ENCODE data around the gene GPC1.
"Not testable (repeated sequence)": the region's sequence is repeated elsewhere in the genome, so short reads cannot be mapped to it uniquely, and the experiment has no call there.

GPC1 gene, protein sequence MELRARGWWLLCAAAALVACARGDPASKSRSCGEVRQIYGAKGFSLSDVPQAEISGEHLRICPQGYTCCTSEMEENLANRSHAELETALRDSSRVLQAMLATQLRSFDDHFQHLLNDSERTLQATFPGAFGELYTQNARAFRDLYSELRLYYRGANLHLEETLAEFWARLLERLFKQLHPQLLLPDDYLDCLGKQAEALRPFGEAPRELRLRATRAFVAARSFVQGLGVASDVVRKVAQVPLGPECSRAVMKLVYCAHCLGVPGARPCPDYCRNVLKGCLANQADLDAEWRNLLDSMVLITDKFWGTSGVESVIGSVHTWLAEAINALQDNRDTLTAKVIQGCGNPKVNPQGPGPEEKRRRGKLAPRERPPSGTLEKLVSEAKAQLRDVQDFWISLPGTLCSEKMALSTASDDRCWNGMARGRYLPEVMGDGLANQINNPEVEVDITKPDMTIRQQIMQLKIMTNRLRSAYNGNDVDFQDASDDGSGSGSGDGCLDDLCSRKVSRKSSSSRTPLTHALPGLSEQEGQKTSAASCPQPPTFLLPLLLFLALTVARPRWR

DNA sequence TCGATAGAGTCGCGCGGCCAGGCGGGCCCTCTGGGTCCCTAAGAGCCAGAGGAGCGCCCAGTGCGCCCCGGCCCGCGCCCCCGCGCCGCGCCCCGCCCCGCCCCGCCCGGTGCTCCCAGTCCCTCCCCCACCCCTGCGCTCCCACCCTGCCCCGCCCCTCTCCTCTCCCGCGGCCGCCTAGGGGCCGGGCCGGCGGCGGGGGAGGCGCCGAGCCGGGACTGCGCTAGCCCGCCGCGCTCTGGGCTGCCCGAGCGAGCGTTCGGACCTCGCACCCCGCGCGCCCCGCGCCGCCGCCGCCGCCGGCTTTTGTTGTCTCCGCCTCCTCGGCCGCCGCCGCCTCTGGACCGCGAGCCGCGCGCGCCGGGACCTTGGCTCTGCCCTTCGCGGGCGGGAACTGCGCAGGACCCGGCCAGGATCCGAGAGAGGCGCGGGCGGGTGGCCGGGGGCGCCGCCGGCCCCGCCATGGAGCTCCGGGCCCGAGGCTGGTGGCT is at the start of gene GPC1:
GPC1 (plus strand) TSS at position 207 of the 491 bp plus-strand sequence; CDS start at position 463, 256 bp downstream.
- Histone ChIP-seq H3K27me3 (ENCODE audit: control insufficient read depth in 1 of 2, insufficient read depth in 2 of 2, low read length in 2 of 2) (peaks cover 0 to 8% of the 10 kb centered on the region in 2 donors), H3K9me3 (ENCODE audit: low read length) (no peaks in the 10 kb centered on the region), H3K36me3 (ENCODE audit: insufficient read depth, low read length) (no peaks in the 10 kb centered on the region), H3K4me3 (ENCODE audit: low read depth in 1 of 2, low read length in 2 of 2) (peak within 1 kb of the TSS; percentile 52 to 68), H3K27ac (ENCODE audit: low read depth, low read length) (peak within 1 kb of the TSS; percentile 95), H3K4me1 (ENCODE audit: insufficient read depth, low read length) (peaks cover 31% of the 10 kb centered on the region), H3K9ac (ENCODE audit: low read length) (peak within 1 kb of the TSS; percentile 21)

GRCh38 chr2:240386326-240386725 is 49.1 kb upstream of the GPC1 start:
- no peak overlapping the region for H3K27ac ChIP-seq (ENCODE audit: low read depth, low read length)
- no peaks in the 10 kb centered on the region for H3K4me1 ChIP-seq (ENCODE audit: insufficient read depth, low read length)
- H3K27me3 ChIP-seq (ENCODE audit: control insufficient read depth in 1 of 2, insufficient read depth in 2 of 2, low read length in 2 of 2) = no peaks in the 10 kb centered on the region
- H3K4me3 ChIP-seq (ENCODE audit: low read depth in 1 of 2, low read length in 2 of 2) = no peak overlapping the region
- H3K9me3 ChIP-seq (ENCODE audit: low read length) = no peaks in the 10 kb centered on the region
- no peaks in the 10 kb centered on the region for H3K36me3 ChIP-seq (ENCODE audit: insufficient read depth, low read length)
- H3K9ac ChIP-seq (ENCODE audit: low read length) = no peak overlapping the region

- not testable (repeated sequence) for H3K9me3 ChIP-seq (ENCODE audit: low read length); H3K27me3 ChIP-seq (ENCODE audit: control insufficient read depth in 1 of 2, insufficient read depth in 2 of 2, low read length in 2 of 2); H3K4me3 ChIP-seq (ENCODE audit: low read depth in 1 of 2, low read length in 2 of 2); H3K9ac ChIP-seq (ENCODE audit: low read length); H3K27ac ChIP-seq (ENCODE audit: low read depth, low read length); H3K36me3 ChIP-seq (ENCODE audit: insufficient read depth, low read length); H3K4me1 ChIP-seq (ENCODE audit: insufficient read depth, low read length)
Observed at GRCh38 chr2:240386743-240387142, 48.7 kb upstream of the GPC1 start.

- no peaks in the 10 kb centered on the region for H3K36me3 ChIP-seq (ENCODE audit: insufficient read depth, low read length)
- no peak overlapping the region for H3K9ac ChIP-seq (ENCODE audit: low read length)
- H3K9me3 ChIP-seq (ENCODE audit: low read length) = no peaks in the 10 kb centered on the region
- H3K4me3 ChIP-seq (ENCODE audit: low read depth in 1 of 2, low read length in 2 of 2) = no peak overlapping the region
- no peaks in the 10 kb centered on the region for H3K4me1 ChIP-seq (ENCODE audit: insufficient read depth, low read length)
- H3K27me3 ChIP-seq (ENCODE audit: control insufficient read depth in 1 of 2, insufficient read depth in 2 of 2, low read length in 2 of 2) = no peaks in the 10 kb centered on the region
- H3K27ac ChIP-seq (ENCODE audit: low read depth, low read length) = no peak overlapping the region
Observed at GRCh38 chr2:240387325-240387668, 48.2 kb upstream of the GPC1 start.

GRCh38 chr2:240387669-240388358 is 47.6 kb upstream of the GPC1 start:
- no peaks in the 10 kb centered on the region for H3K36me3 ChIP-seq (ENCODE audit: insufficient read depth, low read length)
- H3K9me3 ChIP-seq (ENCODE audit: low read length) = no peaks in the 10 kb centered on the region
- H3K4me3 ChIP-seq (ENCODE audit: low read depth in 1 of 2, low read length in 2 of 2) = no peak overlapping the region
- no peaks in the 10 kb centered on the region for H3K4me1 ChIP-seq (ENCODE audit: insufficient read depth, low read length)
- H3K27me3 ChIP-seq (ENCODE audit: control insufficient read depth in 1 of 2, insufficient read depth in 2 of 2, low read length in 2 of 2) = no peaks in the 10 kb centered on the region
- no peak overlapping the region for H3K9ac ChIP-seq (ENCODE audit: low read length)
- no peak overlapping the region for H3K27ac ChIP-seq (ENCODE audit: low read depth, low read length)

DNA sequence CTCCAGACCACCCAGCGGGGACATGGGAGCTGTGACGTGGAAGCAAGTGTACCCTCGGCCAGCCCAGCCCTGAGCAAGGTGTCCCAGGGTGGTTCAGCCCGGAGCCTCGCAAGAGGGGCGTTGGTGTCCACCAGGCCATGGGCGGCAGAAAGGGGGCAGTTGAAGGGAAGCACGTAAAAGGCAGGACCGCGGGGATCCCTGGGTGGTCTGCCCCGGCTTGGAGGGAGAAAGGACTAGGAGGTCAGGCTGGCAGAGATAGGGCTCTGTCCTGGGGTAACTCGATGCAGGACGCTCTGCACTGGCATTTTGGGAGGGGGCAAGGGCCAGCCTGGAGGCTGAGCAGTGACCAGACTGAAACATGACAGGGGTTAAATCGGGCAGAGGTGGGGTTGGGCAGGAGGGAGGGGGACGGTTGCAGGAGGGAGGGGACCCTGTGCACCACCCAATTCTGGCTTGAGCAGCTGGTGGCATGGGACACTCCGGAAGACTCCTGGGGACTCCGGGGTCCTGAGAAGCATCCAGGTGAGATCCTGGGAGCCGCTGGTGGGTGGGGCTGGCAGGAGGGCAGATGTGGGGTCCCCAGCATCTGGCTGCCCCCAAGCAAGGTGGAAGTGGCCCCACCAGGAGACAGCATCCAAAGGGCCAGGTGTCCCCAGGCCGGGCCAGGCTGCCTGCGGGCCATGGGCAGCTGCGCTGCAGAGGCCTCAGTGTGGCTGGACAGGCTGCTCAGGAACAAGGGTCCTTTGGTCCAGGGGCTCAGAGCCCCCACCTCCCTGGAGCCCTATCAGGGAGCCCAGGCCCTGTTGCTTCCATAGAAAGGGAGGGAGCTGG is 46.8 kb upstream of the GPC1 start:
- no peak overlapping the region for H3K4me3 ChIP-seq (ENCODE audit: low read depth in 1 of 2, low read length in 2 of 2)
- no peaks in the 10 kb centered on the region for H3K9me3 ChIP-seq (ENCODE audit: low read length)
- no peaks in the 10 kb centered on the region for H3K27me3 ChIP-seq (ENCODE audit: control insufficient read depth in 1 of 2, insufficient read depth in 2 of 2, low read length in 2 of 2)
- H3K27ac ChIP-seq (ENCODE audit: low read depth, low read length) = no peak overlapping the region
- H3K4me1 ChIP-seq (ENCODE audit: insufficient read depth, low read length) = no peaks in the 10 kb centered on the region
- no peaks in the 10 kb centered on the region for H3K36me3 ChIP-seq (ENCODE audit: insufficient read depth, low read length)
- H3K9ac ChIP-seq (ENCODE audit: low read length) = no peak overlapping the region

DNA sequence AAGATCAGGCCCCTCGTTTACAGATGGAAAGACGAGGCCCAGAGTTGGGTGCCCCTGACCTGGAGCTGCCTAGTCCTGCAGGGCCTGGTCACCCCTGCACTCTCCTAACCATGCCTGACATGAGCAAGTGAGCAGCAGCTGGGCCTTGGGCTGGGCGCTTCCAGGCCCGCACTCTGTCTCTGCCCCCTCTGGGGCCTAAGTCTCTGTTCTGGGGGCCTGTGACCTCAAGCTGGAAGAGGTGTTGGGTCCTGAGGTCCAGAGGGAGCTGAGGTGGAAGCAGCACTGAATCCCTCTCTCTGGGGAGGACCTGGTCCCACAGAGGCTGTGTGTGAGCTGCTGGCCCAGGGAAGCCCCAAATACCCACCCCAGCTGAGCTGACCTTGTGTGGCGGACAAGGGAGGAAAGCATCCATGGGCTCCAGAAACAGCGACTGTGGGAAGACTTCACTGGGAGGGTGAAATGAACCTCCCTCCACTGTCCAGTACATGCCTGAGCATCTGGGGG is 46.1 kb upstream of the GPC1 start:
- no peaks in the 10 kb centered on the region for H3K4me1 ChIP-seq (ENCODE audit: insufficient read depth, low read length)
- no peak overlapping the region for H3K27ac ChIP-seq (ENCODE audit: low read depth, low read length)
- no peak overlapping the region for H3K4me3 ChIP-seq (ENCODE audit: low read depth in 1 of 2, low read length in 2 of 2)
- H3K36me3 ChIP-seq (ENCODE audit: insufficient read depth, low read length) = no peaks in the 10 kb centered on the region
- no peaks in the 10 kb centered on the region for H3K9me3 ChIP-seq (ENCODE audit: low read length)
- no peak overlapping the region for H3K9ac ChIP-seq (ENCODE audit: low read length)
- H3K27me3 ChIP-seq (ENCODE audit: control insufficient read depth in 1 of 2, insufficient read depth in 2 of 2, low read length in 2 of 2) = no peaks in the 10 kb centered on the region

DNA sequence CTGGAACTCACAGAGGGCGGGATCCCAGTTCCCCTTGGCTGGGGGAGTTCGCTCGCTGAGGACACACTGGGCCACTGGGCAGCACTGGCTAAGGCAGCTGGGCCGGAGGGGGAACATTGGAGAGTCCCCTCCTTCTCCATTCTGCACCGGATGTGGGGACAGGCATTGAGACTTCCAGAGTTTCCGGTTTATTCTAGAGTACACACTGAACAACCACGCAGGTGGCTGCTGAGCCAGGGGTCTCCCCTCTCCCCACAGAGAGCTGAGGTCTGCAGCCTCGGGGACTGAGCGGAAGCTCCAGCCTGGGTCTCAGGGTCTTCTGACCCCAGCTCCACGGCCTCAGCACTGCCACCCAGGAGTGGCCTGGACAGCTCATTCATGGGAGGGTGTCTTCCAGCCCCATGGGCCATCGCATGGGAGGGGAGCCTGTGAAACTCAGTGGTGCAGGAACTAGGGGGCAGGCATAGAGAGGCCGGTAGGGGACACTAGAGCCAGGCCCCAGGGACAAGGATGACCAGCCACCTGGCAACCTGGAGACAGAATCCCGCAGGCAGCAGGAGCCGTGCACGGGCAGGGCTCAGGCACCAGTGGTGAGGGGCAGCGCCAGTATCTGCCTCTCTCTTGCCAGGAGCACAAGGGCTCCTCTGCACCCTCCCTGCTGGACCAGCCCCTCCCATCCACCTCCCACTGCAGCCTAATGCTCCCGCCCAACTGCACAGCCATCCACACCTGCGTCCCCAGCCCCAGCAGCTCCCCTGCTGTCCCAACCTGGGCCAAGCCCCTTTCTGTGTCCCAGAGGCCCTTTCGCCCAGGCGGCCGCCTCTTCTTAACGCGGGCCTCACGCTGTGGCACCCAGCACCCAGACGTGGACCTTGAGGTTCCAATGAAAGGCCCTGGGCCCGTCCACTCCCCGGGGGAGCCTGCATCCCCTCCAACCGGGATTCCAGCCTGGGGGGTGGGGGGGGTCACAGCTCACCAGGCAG is 45.1 kb upstream of the GPC1 start:
- H3K9me3 ChIP-seq (ENCODE audit: low read length) = no peaks in the 10 kb centered on the region
- no peaks in the 10 kb centered on the region for H3K4me1 ChIP-seq (ENCODE audit: insufficient read depth, low read length)
- no peaks in the 10 kb centered on the region for H3K36me3 ChIP-seq (ENCODE audit: insufficient read depth, low read length)
- no peak overlapping the region for H3K27ac ChIP-seq (ENCODE audit: low read depth, low read length)
- H3K27me3 ChIP-seq (ENCODE audit: control insufficient read depth in 1 of 2, insufficient read depth in 2 of 2, low read length in 2 of 2) = no peaks in the 10 kb centered on the region
- no peak overlapping the region for H3K4me3 ChIP-seq (ENCODE audit: low read depth in 1 of 2, low read length in 2 of 2)
- H3K9ac ChIP-seq (ENCODE audit: low read length) = no peak overlapping the region

- Histone ChIP-seq H3K27me3 (ENCODE audit: control insufficient read depth in 1 of 2, insufficient read depth in 2 of 2, low read length in 2 of 2) (no peaks in the 10 kb centered on the region), H3K9me3 (ENCODE audit: low read length) (no peaks in the 10 kb centered on the region), H3K4me3 (ENCODE audit: low read depth in 1 of 2, low read length in 2 of 2) (no peak overlapping the region), H3K27ac (ENCODE audit: low read depth, low read length) (no peak overlapping the region), H3K36me3 (ENCODE audit: insufficient read depth, low read length) (no peaks in the 10 kb centered on the region), H3K4me1 (ENCODE audit: insufficient read depth, low read length) (no peaks in the 10 kb centered on the region), H3K9ac (ENCODE audit: low read length) (no peak overlapping the region)
Observed at GRCh38 chr2:240391111-240392051, 44.1 kb upstream of the GPC1 start.

Data from muscle layer of colon (tissue), 2 donors.